Neural progenitor cell (in vitro differentiated cells): Measurements from ENCODE around the gene KRTAP9-9.

Source experiments
- EZH2 ChIP-seq: fragments of 200-600 bp; sonication (generic); IDR thresholded peaks from 2 replicates; pipeline ENCODE4 v1.6.1; 2017; ENCODE audit warnings: antibody characterized with exemption, mild to moderate bottlenecking, moderate library complexity
- EZH2phosphoT487 ChIP-seq: fragments of 200-600 bp; sonication (generic); IDR thresholded peaks from 2 replicates; pipeline ENCODE4 v1.6.1; 2017; ENCODE audit warnings: antibody characterized with exemption
- TF ChIP-seq, protein P1 (sequence below): fragments of 200-600 bp; sonication (generic); IDR thresholded peaks from 2 replicates; pipeline ENCODE4 v1.5.1; 2017; ENCODE audit warnings: antibody characterized with exemption, mild to moderate bottlenecking

GRCh38 chr17:41258406-41258805, 3.2 kb downstream of the KRTAP9-9 start:
- TF ChIP-seq, protein P1, sequence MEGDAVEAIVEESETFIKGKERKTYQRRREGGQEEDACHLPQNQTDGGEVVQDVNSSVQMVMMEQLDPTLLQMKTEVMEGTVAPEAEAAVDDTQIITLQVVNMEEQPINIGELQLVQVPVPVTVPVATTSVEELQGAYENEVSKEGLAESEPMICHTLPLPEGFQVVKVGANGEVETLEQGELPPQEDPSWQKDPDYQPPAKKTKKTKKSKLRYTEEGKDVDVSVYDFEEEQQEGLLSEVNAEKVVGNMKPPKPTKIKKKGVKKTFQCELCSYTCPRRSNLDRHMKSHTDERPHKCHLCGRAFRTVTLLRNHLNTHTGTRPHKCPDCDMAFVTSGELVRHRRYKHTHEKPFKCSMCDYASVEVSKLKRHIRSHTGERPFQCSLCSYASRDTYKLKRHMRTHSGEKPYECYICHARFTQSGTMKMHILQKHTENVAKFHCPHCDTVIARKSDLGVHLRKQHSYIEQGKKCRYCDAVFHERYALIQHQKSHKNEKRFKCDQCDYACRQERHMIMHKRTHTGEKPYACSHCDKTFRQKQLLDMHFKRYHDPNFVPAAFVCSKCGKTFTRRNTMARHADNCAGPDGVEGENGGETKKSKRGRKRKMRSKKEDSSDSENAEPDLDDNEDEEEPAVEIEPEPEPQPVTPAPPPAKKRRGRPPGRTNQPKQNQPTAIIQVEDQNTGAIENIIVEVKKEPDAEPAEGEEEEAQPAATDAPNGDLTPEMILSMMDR, result no peak
- no peak for TF ChIP-seq EZH2
- no peak for TF ChIP-seq EZH2phosphoT487
